Measurements from ENCODE around the gene PET117. TPM values are rescaled to one million over a fixed set of nuclear protein-coding genes. Genes with fewer than 3 reads are reported as not detected.

PET117 gene
- total and polyA plus RNA-seq, 2 donors (not counting 3 experiments of a cell fraction or from before 2014, with no cell fraction given), result 4.6 to 11.4 TPM

- TF ChIP-seq GATA2 (IDR thresholded peaks at IDR 0.05; ENCODE audit: insufficient read depth, insufficient read length, low read depth, low read length), result no peak
- TF ChIP-seq JUN (IDR thresholded peaks at IDR 0.05; ENCODE audit: borderline replicate concordance, insufficient read depth, insufficient read length, low read depth), result no peak
- no peak for TF ChIP-seq POLR2AphosphoS5 (IDR thresholded peaks at IDR 0.05; ENCODE audit: insufficient read depth, low read depth, low read length)
- no peak for TF ChIP-seq MAX (IDR thresholded peaks at IDR 0.05; ENCODE audit: insufficient read depth, insufficient read length)
- no peak for TF ChIP-seq CTCF (IDR thresholded peaks at IDR 0.05; ENCODE audit: extremely low read depth in 1 of 2, insufficient read depth in 1 of 2, low read depth in 1 of 2, low read length in 2 of 2)
- no peak for TF ChIP-seq FOS (IDR thresholded peaks at IDR 0.05; ENCODE audit: borderline replicate concordance, insufficient read depth, low read length)
- no peak for TF ChIP-seq EZH2 (IDR thresholded peaks at IDR 0.05; ENCODE audit: borderline replicate concordance, low read depth, low read length, severe bottlenecking)
- no peak for TF ChIP-seq MYC (IDR thresholded peaks at IDR 0.05; ENCODE audit: low read depth, low read length)
- TF ChIP-seq POLR2A (IDR thresholded peaks at IDR 0.05; ENCODE audit: low read depth, low read length), result no peak
- H3K9ac ChIP-seq (replicated peaks; ENCODE audit: extremely low read depth, insufficient read depth, low read length), result no peak overlapping the region
- BruUV-seq (replicated peaks), result no TSS peak
- no peak overlapping the region for H3K27ac ChIP-seq (ENCODE audit: insufficient read depth, low read depth, low read length)
- H3K4me2 ChIP-seq (ENCODE audit: insufficient read depth, low read length), result no peak overlapping the region
- no peaks in the 10 kb centered on the region for H3K79me2 ChIP-seq (ENCODE audit: control insufficient read depth, insufficient read depth, low read length)
- no peak overlapping the region for H2AFZ ChIP-seq (ENCODE audit: low read depth, low read length)
- peaks cover 0 to 9% of the 10 kb centered on the region in 2 experiments for H3K36me3 ChIP-seq (ENCODE audit: control insufficient read depth in 2 of 2, extremely low read depth in 1 of 2, insufficient read depth in 2 of 2, low read length in 2 of 2)
- ChIA-PET CTCF (no interaction called here), POLR2A (no interaction called here)
- H4K20me1 ChIP-seq (replicated peaks; ENCODE audit: control insufficient read depth, extremely low read depth, insufficient read depth, low read length), result no peaks in the 10 kb centered on the region
- dilution Hi-C loops (cut with MboI; ENCODE audit: extremely low pct_ligation_motif_present, low sequenced_read_pairs), result no loop called here
- intact Hi-C loops (cut with micrococcal nuclease), result no loop called here
- H3K4me3 ChIP-seq (replicated peaks in 1 of 3; ENCODE audit: insufficient read depth in 1 of 3, low read depth in 1 of 3, low read length in 3 of 3), result no peak overlapping the region
- H3K4me1 ChIP-seq (ENCODE audit: control insufficient read depth, extremely low read depth, insufficient read depth, low read length), result peaks cover 4% of the 10 kb centered on the region
- no peaks in the 10 kb centered on the region for H3K27me3 ChIP-seq (ENCODE audit: control insufficient read depth in 2 of 2, insufficient read depth in 2 of 2, low read length in 2 of 2)
- DNase-seq (ENCODE audit: low read depth, low spot score) (no peak), FAIRE-seq (no peak)
- H3K9me1 ChIP-seq (replicated peaks; ENCODE audit: control insufficient read depth, extremely low read depth, insufficient read depth, low read length), result no peaks in the 10 kb centered on the region
- H3K9me3 ChIP-seq (replicated peaks; ENCODE audit: control insufficient read depth, insufficient read depth, low read length), result no peaks in the 10 kb centered on the region
Measured at GRCh38 chr20:18166950-18167349, 29.3 kb downstream of the PET117 start.

Data from endothelial cell of umbilical vein (primary cell).